Pancreas (tissue), 10 donors: ENCODE data around the gene MMAA. TPM values are rescaled to one million over a fixed set of nuclear protein-coding genes. Genes with fewer than 3 reads are reported as not detected.
"Not testable (repeated sequence)": the region's sequence is repeated elsewhere in the genome, so short reads cannot be mapped to it uniquely, and the experiment has no call there.

Experiments
- ATAC-seq, 4 donors: fragments of 200-7000 bp; cut with Tn5 transposase; one replicate each; pipeline versions ENCODE4 v1.8.0 to v1.9.1; 2020; ENCODE audit warnings: mild to moderate bottlenecking in 4 of 4, moderate library complexity in 4 of 4
- DNase-seq, 6 donors: peaks; one replicate each; pipeline ENCODE4 v3.0.0-alpha.2; 2020
- FAIRE-seq: peaks from 2 replicates; lab custom pipeline; 2012; peaks lifted over from hg19 to GRCh38; lab: Jason Lieb, UNC
- H3K27ac ChIP-seq, 4 donors: fragments of 200-600 bp; sonication (generic); 1 replicate in 3 of 4; 2 replicates in 1 of 4; pipeline versions ENCODE4 v1.5.0 to v1.8.0; 2020
- H3K27me3 ChIP-seq, 4 donors: fragments of 200-600 bp; one replicate each; pipeline ENCODE4 v1.8.0; 2021
- H3K36me3 ChIP-seq, 3 donors: fragments of 200-600 bp; sonication (generic) in 1 of 3; one replicate each; pipeline versions ENCODE4 v1.5.0 to v1.8.0; 2020 to 2021
- H3K4me1 ChIP-seq, 3 donors: fragments of 200-600 bp; one replicate each; pipeline ENCODE4 v1.8.0; 2021
- H3K4me3 ChIP-seq, 4 donors: fragments of 200-600 bp; sonication (generic) in 2 of 4; one replicate each; pipeline versions ENCODE4 v1.5.0 to v1.8.0; 2020 to 2021
- H3K9me3 ChIP-seq, 4 donors: fragments of 200-600 bp; one replicate each; pipeline ENCODE4 v1.8.0; 2021
- WGBS, 2 donors: extraction: QIAGEN DNeasy Blood & Tissue Kit; methylation state at CpG; one replicate each; pipeline ENCODE4 v1.1.7; 2013; 5-methylcytosine and 5-hydroxymethylcytosine counted together
- intact Hi-C, 3 donors: fragments of 100-400 bp; cut with DNase I; formaldehyde crosslinking; loops; one replicate each; pipeline versions ENCODE4 v1.11.1 to v1.14.2; 2022
- polyA plus RNA-seq, 2 donors: library from polyadenylated mRNA; stranded (reverse); fragments of 200-250 nt; gene quantifications; one replicate each; pipeline ENCODE4 v1.2.3, GENCODE V29; 2013
- total RNA-seq, 6 donors: library from RNA; stranded (reverse); fragmentation: NEBNext Ultra II Directional in 4 of 6; extraction: Animal tissue kit (Norgen Biotek cat#: 25700) in 4 of 6; gene quantifications; one replicate each; pipeline versions ENCODE4 v1.2.1 to v1.2.4, GENCODE V29; 2021 to 2023
- TF ChIP-seq, protein P1 (sequence below), 4 donors: fragments of 200-600 bp; sonication (generic) in 3 of 4; IDR thresholded peaks; one replicate each; pipeline versions ENCODE4 v1.5.0 to v1.8.0; 2021; ENCODE audit warnings: antibody characterized with exemption in 4 of 4
- donor health status: healthy with polysubstance abuse.
- donor health status: DM: no; HTN: no; CAD: no; lungs with moderate emphysema.
- donor health status: DM: no; HTN: no; CAD: no.
- donor health status: control.
- donor health status: control.
- donor health status: Bipolar disorder and iron deficiency.
- donor health status: DM: yes; HTN: yes; CAD: no.
- donor health status: DM: no; HTN: no; CAD: no.
- donor health status: DM: no; HTN: no; CAD: no.
- donor health status: DM: yes; HTN: yes; CAD: no.

The MMAA gene
- total and polyA plus RNA-seq, 8 donors: 3.0 to 9.5 (median 5.5) TPM

DNA sequence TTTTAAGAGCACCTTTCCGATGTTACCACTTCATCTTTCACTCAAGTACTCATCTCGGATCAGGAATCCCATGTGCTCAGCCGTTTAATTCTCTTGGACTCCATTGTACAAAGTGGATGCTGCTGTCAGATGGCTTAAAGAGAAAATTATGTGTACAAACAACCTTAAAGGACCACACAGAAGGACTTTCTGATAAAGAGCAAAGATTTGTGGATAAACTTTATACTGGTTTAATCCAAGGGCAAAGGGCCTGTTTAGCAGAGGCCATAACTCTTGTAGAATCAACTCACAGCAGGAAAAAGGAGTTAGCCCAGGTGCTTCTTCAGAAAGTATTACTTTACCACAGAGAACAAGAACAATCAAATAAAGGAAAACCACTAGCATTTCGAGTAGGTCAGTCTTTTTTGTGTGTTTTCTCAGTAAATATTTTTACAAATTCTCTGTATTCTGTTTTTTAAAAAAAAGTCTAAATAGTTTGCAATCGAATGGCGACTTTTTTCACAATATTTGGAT lies 20.1 kb downstream of the MMAA start:
- TF ChIP-seq, protein P1, sequence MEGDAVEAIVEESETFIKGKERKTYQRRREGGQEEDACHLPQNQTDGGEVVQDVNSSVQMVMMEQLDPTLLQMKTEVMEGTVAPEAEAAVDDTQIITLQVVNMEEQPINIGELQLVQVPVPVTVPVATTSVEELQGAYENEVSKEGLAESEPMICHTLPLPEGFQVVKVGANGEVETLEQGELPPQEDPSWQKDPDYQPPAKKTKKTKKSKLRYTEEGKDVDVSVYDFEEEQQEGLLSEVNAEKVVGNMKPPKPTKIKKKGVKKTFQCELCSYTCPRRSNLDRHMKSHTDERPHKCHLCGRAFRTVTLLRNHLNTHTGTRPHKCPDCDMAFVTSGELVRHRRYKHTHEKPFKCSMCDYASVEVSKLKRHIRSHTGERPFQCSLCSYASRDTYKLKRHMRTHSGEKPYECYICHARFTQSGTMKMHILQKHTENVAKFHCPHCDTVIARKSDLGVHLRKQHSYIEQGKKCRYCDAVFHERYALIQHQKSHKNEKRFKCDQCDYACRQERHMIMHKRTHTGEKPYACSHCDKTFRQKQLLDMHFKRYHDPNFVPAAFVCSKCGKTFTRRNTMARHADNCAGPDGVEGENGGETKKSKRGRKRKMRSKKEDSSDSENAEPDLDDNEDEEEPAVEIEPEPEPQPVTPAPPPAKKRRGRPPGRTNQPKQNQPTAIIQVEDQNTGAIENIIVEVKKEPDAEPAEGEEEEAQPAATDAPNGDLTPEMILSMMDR (IDR thresholded peaks at IDR 0.05): no peak
- no peak for DNase-seq
- 85 to 92% methylated on average over 6 of the region's 6 CpGs for WGBS, 2 donors
- H3K27me3 ChIP-seq: no peaks in the 10 kb centered on the region
- ATAC-seq: no peak
- H3K27ac ChIP-seq: no peak overlapping the region
- FAIRE-seq: no peak
- no peak overlapping the region for H3K4me3 ChIP-seq
- no peaks in the 10 kb centered on the region for H3K36me3 ChIP-seq
- no peaks in the 10 kb centered on the region for H3K4me1 ChIP-seq
- intact Hi-C loops: no loop called here
- H3K9me3 ChIP-seq: no peaks in the 10 kb centered on the region

DNA sequence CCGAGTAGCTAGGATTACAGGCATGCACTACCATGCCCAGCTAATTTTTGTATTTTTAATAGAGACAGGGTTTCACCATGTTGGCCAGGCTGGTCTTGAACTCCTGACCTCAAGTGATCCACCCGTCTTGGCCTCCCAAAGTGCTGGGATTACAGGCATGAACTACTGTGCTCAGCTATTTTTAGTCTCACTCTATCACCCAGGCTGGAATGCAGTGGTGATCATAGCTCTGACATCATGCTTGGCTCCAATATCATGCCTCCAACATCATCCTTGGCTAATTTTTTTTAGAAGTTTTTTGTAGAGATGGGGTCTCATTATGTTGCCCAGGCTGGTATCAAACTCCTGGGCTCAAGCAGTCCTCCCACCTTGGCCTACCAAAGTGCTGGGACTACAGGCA lies 21.1 kb downstream of the MMAA start:
- DNase-seq, H3K27me3 ChIP-seq, H3K4me1 ChIP-seq, intact Hi-C loops, FAIRE-seq, H3K4me3 ChIP-seq, H3K9me3 ChIP-seq, H3K27ac ChIP-seq, H3K36me3 ChIP-seq, ATAC-seq: not testable (repeated sequence)
- 77 to 92% methylated on average over 2 of the region's 2 CpGs for WGBS, 2 donors

DNA sequence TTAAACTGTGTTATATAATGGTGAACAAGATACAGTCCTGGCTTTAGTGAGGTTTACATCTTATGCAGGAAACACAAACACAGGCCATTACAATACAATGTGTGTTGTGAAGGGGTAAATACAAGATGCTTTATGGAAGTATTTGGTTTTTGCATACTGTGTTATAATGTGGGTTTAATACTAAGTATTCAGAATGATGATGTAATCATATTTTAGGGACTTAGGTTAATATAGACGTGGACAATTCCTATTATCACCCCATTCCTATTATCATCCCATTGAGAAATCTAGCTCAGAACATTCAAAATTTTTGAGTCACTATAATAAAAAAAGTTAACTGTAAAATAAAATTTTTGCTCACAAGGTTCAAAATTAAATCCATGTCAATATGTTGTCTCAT lies 24.1 kb downstream of the MMAA start:
- Histone ChIP-seq H3K36me3 (no peaks in the 10 kb centered on the region), H3K27ac (no peak overlapping the region), H3K9me3 (no peaks in the 10 kb centered on the region), H3K4me1 (no peaks in the 10 kb centered on the region), H3K27me3 (no peaks in the 10 kb centered on the region), H3K4me3 (no peak overlapping the region)
- TF ChIP-seq, protein P1 (IDR thresholded peaks at IDR 0.05): no peak
- ATAC-seq: no peak
- intact Hi-C loops: no loop called here
- DNase-seq: no peak
- peak; percentile 61 for FAIRE-seq
- WGBS, 2 donors: 77 to 100% methylated on average over 1 of the region's 1 CpG

DNA sequence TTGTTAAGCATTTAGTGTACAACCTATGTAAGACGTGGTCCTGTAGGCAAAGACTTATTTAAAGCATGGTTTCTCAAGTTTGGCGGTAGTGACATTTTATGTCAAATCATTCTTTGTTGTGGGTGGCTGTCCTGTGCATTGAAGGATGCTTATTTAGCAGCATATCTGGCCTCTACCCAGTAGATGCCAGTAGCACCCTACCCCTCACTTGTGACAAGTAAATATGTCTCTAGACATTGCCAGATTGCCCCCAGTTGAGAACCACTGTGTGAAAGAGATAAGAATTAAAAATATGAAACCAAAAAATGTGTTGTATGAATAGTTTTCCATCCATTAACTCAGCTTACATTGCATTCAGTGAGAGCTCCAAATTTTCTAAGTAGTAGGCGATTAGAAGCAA lies 25.5 kb downstream of the MMAA start:
- Histone ChIP-seq H3K36me3 (no peaks in the 10 kb centered on the region), H3K9me3 (no peaks in the 10 kb centered on the region), H3K27me3 (no peaks in the 10 kb centered on the region), H3K4me3 (no peak overlapping the region), H3K27ac (no peak overlapping the region), H3K4me1 (no peaks in the 10 kb centered on the region)
- TF ChIP-seq, protein P1 (IDR thresholded peaks at IDR 0.05): no peak
- DNase-seq (no peak), FAIRE-seq (no peak), ATAC-seq (no peak)
- WGBS, 2 donors: 96 to 98% methylated on average over 3 of the region's 3 CpGs
- intact Hi-C loops: no loop called here

DNA sequence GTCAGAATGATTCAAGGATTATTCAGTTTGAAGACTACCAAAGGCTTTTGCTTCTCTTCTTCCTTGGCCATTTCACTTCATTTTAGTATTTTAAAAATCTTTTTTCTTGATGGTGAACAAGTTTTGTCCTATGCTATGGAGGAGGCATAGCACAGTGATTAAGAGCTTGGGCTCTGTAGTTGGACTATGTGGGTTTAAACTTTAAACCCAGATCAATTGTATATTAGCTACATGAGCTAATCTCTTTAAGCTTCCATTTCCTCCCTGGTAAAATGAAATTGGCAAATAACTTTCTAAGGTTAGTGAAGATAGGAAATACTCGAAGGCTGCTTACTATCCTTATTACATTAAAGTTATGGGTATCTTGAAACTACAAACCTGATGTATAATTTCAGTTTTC lies 37.0 kb downstream of the MMAA start:
- Histone ChIP-seq H3K4me1 (no peaks in the 10 kb centered on the region), H3K4me3 (no peak overlapping the region), H3K27ac (no peak overlapping the region), H3K9me3 (no peaks in the 10 kb centered on the region), H3K27me3 (no peaks in the 10 kb centered on the region), H3K36me3 (no peaks in the 10 kb centered on the region)
- no peak for FAIRE-seq
- no peak for DNase-seq
- intact Hi-C loops: no loop called here
- no peak for ATAC-seq
- WGBS, 2 donors: 50 to 62% methylated on average over 1 of the region's 1 CpG
- TF ChIP-seq, protein P1 (IDR thresholded peaks at IDR 0.05): no peak
